ENCODE data around the gene EHBP1L1.
"Not testable (repeated sequence)": the region's sequence is repeated elsewhere in the genome, so short reads cannot be mapped to it uniquely, and the experiment has no call there.

EHBP1L1 gene

DNA sequence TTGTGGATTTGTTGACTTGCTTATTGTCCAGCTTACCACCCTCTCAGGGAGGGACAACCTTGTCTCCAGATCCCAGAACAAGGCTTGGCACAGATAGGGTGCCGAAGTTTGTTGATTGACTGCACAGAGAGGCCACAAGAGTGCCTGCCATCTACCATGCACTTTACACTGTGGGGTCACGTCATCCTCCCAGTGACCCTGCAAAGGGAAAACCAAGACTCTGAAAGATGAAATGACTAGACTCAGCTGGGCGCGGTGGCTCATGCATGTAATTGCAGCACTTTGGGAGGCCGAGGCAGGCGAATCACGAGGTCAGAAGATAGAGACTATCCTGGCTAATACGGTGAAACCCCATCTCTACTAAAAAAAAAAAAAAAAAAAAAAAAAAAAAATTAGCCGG, 13.1 kb upstream of the EHBP1L1 start:
- DNase-seq: no peak

GRCh38 chr11:65563601-65564000, 12.3 kb upstream of the EHBP1L1 start:
- DNase-seq: no peak

- not testable (repeated sequence) for DNase-seq
These were observed 10.8 kb upstream of the EHBP1L1 start for GRCh38 chr11:65564879-65565559.

- no peak for DNase-seq
These were observed 10.0 kb upstream of the EHBP1L1 start for GRCh38 chr11:65565624-65566453.

DNA sequence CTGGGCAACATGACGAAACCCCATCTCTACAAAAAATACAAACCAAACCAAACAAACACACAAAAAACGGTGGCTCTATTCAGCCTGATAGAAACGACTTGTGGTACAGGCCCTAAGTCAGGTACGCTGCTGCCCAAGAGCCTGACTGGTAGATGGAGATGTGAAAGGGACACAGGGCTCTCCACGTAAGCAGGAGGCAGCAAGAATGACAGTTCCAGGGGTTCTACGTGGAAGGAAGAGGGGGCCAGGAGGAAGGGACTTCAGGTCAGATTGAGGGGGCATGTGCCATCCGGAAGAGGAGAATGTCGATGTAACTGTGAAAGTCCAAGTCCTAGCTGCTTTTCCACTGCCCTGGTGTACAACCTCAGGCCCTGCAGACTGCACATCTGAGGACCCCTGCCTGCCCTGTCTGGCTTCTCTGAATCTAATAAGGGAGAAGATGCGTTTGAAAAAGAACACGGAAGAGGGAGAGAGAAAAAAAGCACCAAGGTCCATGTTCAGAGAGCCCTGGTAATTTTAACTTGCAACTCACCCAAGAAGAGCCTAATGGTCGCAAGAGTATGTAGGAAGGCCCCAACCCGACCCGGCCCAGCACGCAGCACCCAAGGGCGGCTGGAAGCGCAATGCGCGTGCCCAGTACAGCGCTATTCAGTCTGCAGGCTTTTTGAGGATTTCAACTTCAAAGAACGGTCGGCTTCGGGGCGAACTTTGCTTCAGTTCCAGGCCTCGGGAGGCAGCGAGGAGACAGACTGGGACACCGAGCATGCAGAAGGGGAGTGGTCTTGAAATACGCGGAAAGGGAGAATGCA, 6.5 kb upstream of the EHBP1L1 start:
- DNase-seq: peak in 3 of 4 experiments; percentile 58 to 68 (median 62)

DNA sequence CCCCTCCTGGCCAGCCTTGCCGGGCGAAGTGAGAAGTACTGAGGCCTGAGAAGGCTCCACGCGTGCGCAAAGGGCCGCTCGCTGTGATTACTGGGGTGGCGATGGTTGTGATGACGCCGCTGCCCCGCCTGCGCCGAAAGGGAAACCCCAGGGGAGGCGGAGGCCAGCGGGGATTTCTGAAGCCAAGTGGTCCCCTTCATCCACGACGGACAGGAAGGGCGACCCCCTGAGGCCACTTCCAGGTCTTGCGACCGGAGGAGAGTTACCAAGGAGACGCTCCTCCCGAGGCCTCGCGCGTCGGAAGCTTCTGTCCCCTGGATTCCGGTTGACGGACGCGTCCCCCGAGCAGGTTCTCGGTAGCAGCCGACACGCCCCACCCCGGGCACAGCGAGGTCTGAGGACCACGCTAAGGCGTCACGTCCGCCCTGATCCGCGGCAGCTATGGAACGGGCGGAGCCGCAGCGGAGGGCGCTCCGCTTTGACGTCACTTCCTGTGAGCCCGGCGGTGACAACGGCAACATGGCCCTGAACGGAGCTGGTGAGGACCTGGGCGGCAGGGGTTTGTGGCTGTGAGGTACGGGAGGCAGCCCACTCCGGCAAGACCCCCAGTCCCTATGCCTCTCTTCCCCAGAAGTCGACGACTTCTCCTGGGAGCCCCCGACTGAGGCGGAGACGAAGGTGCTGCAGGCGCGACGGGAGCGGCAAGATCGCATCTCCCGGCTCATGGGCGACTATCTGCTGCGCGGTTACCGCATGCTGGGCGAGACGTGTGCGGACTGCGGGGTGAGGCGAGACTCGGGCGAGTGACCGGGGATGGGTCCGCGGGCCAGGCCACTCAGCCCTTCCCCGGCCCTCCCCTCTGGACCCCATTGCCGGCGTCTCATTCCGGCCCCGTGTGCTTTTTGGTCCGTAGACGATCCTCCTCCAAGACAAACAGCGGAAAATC, 5.6 kb upstream of the EHBP1L1 start, which contains the start of gene ZNRD2:
Gene ZNRD2, plus strand, starts transcription at position 505 of the 946 bp plus-strand sequence. Its CDS starts 15 bp downstream, at position 520.
- DNase-seq: peak; percentile 98 to 100 (median 98)

DNA sequence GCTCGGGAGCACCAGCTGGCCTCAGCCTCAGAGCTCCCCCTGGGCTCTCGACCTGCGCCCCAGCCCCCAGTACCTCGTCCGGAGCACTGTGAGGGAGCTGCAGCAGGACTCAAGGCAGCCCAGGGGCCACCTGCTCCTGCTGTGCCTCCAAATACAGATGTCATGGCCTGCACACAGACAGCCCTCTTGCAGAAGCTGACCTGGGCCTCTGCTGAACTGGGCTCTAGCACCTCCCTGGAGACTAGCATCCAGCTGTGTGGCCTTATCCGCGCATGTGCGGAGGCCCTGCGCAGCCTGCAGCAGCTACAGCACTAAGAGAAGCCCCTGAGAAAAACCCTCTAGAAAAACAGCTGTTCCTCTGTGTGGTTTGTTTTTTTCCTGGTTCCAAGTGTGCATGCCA, 4.4 kb upstream of the EHBP1L1 start:
- DNase-seq: no peak

- no peak for DNase-seq
These were observed 3.9 kb upstream of the EHBP1L1 start for GRCh38 chr11:65571940-65572339.

GRCh38 chr11:65572356-65573051, 3.3 kb upstream of the EHBP1L1 start, which contains the start of gene FAM89B:
TSS of gene FAM89B (plus strand) at chr11:65572538. CDS start at chr11:65572670, 132 bp downstream.
- DNase-seq: peak; percentile 55 to 76 (median 72)

- DNase-seq: no peak
These were observed 2.3 kb upstream of the EHBP1L1 start for GRCh38 chr11:65573391-65574079.

DNA sequence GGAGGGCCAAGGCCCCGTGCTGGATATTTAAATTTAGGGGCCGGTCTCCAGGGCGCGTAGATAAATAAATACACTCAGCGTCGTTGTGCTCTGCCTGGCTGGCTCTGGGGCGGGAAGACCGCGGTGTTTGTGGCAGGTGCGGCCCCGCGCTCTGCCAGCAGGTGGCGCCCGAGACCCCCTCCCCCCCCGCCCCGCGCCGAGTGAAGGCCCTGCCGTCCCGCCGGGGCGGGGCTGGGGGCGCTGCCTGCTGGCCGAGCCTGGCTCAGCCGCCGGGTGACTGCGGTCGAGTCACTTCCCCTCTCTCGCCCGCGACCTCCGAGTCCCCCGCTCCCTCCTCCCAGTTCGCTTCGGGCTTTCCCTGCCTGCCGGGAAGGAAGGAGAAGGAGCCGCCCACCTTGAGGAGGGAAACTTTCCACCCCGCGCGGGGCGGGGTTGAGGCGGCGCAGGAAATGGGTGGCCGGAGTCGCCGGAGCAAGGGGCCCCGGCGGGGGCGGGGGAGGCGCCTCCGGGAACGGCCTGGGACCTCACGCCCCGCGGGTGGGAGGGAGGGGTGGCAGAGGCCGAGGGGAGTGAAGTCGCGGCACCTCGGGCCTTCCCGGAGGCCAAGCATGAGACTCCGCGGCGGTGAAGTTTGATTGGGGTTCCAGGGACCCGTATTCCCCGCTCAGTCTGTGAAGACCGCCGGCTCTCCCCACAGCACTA, 1.6 kb upstream of the EHBP1L1 start:
- DNase-seq: peak; percentile 72 to 82 (median 78)

DNA sequence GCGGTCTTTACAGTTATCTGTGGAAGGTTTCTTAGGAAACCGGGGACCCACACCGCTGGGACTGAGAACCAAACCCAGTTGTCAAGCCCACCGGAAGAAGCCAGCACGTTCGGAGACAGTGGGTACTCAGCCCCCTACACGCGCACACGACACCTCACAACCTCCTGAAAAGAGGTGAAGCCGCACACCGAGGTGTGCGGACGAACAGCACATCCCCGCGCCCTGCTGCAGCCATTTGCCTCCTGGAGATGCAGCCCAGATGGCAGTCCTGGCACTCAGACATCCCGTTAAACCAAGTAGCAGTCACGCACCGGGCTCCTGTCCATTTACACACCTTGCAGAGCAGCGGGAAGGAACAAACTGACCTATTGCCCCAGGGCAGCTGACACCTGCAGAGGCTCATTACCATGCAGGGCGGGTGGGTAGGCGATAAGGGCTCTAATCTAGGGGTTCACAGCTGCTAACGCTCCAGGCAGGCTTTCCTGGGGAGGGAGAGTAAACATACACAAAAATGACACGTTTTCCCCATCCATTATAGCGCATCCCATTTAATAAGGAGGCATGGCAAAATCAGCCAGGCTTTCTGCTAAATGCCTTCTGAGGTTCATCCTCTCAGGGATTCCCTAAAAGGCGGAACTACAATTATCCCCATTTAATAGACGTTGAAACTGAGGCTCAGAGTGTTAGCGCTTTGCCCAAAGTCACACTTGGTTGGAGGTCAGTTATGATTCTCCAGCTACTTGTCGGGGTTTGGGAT, 864 bp upstream of the EHBP1L1 start:
- no peak for DNase-seq

- no peak for DNase-seq
These were observed 496 bp downstream of the EHBP1L1 start for GRCh38 chr11:65576232-65576866.

GRCh38 chr11:65576867-65577755, 1.3 kb downstream of the EHBP1L1 start:
- DNase-seq: no peak

- no peak for DNase-seq
These were observed 1.9 kb downstream of the EHBP1L1 start for GRCh38 chr11:65577756-65578109.

- no peak for DNase-seq
These were observed 2.3 kb downstream of the EHBP1L1 start for GRCh38 chr11:65578134-65578533.

GRCh38 chr11:65578667-65579066, 2.8 kb downstream of the EHBP1L1 start:
- no peak for DNase-seq

GRCh38 chr11:65579291-65579690, 3.4 kb downstream of the EHBP1L1 start:
- no peak for DNase-seq

Measured in activated CD4-positive, CD25-positive, alpha-beta regulatory T cell (primary cell).